GM18517 (cell line): ENCODE results near the gene UBR4.

Source experiments
- ATAC-seq: cut with Tn5 transposase; IDR thresholded peaks from one replicate; pipeline ENCODE4 v1.9.1; 2021; ENCODE audit warnings: mild to moderate bottlenecking, moderate library complexity; ENCODE audit not compliant: unreplicated experiment

Gene UBR4

GRCh38 chr1:19074361-19074901 lies 135.6 kb downstream of the UBR4 start:
- ATAC-seq: no peak

DNA sequence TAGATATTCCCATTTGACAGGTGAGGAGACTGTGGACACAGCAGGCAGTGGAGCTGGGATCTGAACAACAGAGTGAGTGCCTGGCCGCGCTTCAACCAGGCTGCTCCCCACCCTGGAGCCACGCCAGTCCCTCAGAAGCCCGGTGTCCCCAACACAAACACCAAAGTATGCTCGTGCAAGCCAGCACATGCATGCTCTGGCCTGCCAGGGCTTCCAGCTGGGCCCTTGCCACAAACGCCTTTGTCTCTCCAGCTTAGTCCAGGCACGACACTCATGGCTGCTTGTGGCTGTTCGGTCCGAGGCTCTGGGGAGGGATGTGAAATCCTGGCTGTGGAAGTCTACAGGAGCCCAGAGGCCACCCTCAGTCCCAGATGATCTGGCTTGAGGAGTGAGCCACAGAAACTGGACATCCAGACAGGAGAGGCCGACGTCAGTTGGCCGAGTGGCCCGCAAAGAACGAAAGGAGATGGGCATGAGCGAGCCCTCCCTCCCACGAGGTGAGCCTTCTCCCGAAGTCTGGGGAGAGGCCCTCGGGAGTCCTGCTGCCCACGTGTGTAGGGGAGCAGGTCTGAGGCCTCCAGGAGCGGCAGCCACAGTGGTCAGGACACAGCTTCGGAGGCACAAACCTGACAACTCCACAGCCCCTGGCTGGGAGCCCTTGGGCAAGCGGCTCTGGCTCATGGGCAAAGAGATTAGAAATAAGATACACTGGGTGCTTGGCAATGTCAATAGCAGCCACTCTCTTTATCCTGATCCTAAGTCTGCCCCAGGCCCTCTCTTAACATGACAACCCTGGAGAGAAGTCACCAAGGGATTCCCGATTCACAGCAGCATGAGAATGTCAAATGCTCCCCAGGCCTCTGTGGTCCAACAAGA lies 136.5 kb downstream of the UBR4 start:
- no peak for ATAC-seq

- ATAC-seq: no peak
Measured at GRCh38 chr1:19072285-19072981, 137.6 kb downstream of the UBR4 start.

GRCh38 chr1:19071674-19072281 lies 138.3 kb downstream of the UBR4 start:
- no peak for ATAC-seq

GRCh38 chr1:19070891-19071621 lies 139.0 kb downstream of the UBR4 start:
- ATAC-seq: no peak

- ATAC-seq: no peak
Measured at GRCh38 chr1:19070197-19070651, 139.8 kb downstream of the UBR4 start.

DNA sequence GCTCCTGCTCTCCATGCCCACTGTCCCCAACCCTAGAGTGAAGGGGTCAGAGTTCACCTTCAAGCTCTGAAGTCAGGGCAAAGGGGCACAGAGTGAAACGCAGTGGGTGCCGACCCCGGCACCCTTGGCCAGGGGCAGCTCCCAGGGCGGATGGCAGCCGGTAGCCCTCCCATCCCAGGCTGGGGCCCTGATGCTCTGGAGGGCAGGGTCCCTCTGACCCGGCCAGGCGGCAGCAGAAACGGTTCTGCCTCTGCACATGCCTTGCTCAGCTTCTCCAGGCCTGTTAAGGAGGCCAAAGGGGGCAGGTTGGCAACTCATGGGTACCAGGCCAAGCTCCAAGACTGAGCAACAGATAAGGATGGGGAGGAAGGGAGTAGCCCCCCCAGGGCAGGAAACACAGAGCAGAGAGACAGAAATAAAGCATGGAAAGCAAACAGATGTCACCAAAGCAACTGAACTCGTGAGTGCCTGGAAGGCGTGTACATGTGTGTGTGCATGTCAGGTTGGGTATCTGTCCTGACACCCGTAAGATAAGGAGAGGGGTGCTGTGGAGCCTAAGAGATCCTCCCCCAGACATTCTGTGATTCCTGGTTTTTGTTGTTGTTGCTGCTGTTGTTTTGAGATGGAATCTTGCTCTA lies 141.3 kb downstream of the UBR4 start:
- no peak for ATAC-seq

DNA sequence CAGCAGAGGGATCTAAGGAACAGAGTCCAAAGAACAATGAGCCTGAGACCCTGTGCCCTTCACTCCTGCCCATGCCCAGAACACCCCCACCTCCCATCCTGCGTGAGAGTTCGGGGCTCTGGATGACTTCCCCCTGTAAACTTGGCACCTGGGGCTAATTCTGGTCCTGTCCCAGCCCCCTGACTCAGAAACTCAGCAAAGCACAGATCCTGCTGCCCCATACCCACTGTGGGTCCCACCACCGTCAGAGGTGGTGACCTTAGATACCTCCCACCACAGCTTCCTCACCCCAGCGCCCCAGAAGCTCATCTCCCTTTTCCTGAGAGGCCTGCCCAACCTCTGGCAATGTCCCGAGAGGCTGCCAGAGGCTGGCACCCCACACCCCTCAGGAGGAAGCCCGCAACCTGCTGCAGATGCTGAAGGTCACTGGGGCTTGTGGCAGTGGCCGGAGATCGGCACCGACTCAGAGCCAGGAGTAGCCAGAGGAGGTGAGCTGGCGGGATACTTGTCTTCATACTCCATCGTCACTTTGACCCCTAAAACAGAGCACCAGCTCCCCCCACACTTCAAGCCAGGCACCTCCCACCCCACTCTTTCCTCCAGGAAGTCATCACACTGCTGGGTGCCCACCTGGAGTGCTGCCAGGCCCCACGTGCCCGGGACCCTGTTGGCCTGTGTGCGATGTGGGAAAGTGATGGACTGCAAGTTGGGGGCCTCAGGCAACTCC lies 142.0 kb downstream of the UBR4 start:
- no peak for ATAC-seq

GRCh38 chr1:19067182-19067911 lies 142.7 kb downstream of the UBR4 start:
- ATAC-seq: no peak

- ATAC-seq: no peak
Measured at GRCh38 chr1:19066874-19067181, 143.2 kb downstream of the UBR4 start.

- ATAC-seq: no peak
Measured at GRCh38 chr1:19066248-19066873, 143.7 kb downstream of the UBR4 start.

- ATAC-seq: no peak
Measured at GRCh38 chr1:19065526-19066247, 144.4 kb downstream of the UBR4 start.

DNA sequence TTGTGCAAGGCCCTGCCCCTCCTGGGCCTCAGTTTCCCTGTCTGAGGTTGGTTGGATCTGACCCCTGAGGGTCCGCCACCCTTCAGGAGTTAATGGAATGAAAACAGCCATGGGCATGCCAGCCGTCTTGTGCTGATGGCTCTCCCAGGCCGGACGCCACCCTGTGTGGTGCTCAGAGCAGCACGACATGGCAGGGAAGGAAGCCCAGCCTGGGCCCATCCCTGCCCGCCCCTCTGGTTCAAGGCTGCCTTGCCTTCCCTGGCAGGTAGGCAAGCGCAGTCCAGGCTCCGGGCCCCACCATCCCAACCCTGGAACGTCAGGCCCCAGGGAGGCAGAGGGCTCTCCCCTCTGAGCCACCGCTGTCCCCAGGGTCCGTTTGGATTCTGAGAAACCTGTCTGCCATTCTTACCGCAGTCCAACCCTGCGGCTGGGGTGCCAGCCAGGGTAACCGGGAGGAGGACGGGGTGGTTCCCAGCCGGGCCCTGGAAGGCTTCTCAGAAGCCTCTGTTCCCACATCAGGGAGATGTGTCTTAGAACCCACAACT lies 145.1 kb downstream of the UBR4 start:
- no peak for ATAC-seq

GRCh38 chr1:19063122-19063521 lies 146.9 kb downstream of the UBR4 start:
- no peak for ATAC-seq

DNA sequence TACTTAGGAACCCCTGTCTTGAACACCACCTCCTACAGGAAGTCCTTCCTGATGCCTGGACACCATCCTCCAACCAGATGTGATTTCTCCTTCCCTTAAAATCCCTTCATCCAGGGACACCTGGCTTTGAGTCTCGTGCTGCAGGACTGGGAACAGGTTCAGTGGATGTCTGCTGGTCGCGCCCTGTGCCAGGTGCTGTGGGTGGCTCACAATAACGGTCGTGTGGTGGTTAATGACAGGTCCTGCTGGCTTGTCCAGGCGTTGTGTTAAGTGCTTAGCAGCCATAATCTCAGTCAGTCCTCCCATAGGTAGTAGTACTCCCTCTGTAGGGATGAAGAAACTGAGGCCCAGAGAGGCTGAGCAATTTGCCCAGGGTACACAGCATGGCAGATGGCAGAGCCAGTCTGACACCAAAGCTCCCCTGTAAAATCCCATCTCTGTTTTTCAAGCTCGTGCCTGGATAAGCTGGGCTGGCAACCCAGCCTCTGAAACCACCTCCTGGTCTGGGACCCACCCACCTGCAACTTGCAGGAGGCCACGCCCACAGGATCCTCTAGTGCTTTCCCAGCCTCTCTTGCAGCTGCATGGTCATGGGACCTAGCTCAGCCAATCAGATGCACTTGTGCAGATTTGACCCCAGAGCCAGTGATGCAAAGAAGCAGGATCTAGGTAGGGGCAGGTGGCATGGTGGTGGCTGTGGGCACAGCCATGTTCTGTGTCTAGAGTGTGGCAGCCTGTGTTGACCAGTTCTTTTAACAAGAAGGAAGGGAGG lies 147.6 kb downstream of the UBR4 start:
- ATAC-seq: no peak

DNA sequence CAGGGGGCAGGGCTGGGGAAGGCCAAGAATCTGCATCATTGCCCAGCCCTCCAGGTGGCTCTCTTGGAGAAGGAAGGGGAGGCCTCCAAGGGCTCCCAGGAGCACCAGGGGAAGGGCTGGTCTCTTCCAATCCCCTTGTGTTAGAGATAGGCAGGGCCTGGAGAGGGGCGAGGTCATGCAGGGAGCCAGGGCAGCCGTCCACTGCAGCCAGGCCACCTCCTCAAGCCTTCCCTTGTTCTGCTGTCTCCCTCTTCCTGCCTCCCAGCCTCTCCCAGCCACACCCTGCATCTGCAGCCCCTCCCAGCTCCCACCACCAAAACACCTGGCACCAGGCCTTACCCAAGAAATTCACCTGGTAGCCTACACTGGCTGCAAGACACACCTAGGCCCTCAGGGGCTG lies 148.3 kb downstream of the UBR4 start:
- no peak for ATAC-seq

GRCh38 chr1:19061343-19061742 lies 148.7 kb downstream of the UBR4 start:
- no peak for ATAC-seq
